ENCODE measurements around the gene SMURF2.

DNA sequence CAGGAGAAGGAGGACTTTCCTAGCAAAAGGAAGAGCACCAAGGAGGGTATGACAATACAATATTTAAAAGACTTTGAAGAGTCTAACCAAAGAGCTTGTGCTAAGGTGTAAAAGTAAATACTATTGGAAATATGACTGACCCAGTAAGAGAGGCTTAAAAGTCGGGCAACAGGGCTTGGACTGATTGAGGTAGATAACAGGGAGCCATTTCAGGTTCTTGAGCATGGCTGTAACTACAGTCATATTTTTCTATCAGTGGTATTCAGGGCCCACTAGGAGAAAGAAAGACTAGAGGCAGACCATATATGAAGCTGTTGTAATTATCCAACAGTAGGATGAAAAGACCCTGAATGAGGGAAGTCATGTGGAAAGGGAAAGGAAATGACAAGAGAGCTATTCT lies 62.3 kb downstream of the SMURF2 start:
- TF ChIP-seq, protein P1, sequence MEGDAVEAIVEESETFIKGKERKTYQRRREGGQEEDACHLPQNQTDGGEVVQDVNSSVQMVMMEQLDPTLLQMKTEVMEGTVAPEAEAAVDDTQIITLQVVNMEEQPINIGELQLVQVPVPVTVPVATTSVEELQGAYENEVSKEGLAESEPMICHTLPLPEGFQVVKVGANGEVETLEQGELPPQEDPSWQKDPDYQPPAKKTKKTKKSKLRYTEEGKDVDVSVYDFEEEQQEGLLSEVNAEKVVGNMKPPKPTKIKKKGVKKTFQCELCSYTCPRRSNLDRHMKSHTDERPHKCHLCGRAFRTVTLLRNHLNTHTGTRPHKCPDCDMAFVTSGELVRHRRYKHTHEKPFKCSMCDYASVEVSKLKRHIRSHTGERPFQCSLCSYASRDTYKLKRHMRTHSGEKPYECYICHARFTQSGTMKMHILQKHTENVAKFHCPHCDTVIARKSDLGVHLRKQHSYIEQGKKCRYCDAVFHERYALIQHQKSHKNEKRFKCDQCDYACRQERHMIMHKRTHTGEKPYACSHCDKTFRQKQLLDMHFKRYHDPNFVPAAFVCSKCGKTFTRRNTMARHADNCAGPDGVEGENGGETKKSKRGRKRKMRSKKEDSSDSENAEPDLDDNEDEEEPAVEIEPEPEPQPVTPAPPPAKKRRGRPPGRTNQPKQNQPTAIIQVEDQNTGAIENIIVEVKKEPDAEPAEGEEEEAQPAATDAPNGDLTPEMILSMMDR (IDR thresholded peaks at IDR 0.05): no peak
- TF ChIP-seq EP300 (IDR thresholded peaks at IDR 0.05): no peak

Measured in ovary (tissue), 3 donors.